NCI-H524 treated with DMSO at 0.1 percent for 48 hours (cell line): ENCODE measurements around the gene FAM222A.

ENCODE experiments used
- DNase-seq: peaks from one replicate; lab custom pipeline; 2025; lab: John Stamatoyannopoulos, UW

Gene FAM222A

GRCh38 chr12:109798691-109799090 lies 85.1 kb downstream of the FAM222A start:
- no peak for DNase-seq

GRCh38 chr12:109800536-109800935 lies 86.9 kb downstream of the FAM222A start:
- no peak for DNase-seq

DNA sequence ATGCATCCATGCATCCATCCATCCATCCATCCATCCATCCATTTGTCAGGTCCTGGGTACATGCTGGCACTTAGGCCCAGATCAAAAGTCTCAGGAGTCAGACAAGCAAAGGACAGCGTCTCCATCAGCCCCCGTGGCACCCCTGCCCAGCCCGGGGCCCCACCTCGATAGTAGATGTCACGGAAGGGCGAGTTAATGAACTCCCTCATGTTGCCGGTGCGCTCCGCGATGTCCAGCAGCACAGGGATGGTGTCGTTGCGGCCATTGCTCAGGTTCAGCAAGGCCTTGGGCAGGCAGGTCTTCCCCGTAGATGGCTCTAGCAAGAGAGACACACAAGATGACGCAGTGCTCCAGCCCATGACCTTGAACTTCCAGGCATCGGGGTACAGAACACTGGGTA lies 89.2 kb downstream of the FAM222A start:
- no peak for DNase-seq

DNA sequence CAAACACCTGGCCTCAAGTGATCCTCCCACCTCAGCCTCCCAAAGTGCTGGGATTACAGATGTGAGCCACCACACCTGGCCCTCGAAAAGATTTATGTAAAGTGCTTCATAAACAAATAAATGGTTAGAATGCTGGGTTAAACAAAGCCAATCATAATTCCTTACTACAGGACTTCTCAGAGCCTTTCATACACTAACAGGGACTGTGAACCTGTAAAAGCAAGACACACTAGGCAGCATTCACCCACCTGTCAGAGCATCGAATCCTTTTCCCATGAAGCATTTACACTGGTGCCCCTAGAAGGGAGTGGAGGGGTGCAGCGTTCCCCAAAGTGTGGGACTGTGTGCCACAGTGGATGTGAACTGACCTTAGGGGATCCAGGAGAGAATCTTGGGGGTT lies 90.1 kb downstream of the FAM222A start:
- DNase-seq, result no peak

DNA sequence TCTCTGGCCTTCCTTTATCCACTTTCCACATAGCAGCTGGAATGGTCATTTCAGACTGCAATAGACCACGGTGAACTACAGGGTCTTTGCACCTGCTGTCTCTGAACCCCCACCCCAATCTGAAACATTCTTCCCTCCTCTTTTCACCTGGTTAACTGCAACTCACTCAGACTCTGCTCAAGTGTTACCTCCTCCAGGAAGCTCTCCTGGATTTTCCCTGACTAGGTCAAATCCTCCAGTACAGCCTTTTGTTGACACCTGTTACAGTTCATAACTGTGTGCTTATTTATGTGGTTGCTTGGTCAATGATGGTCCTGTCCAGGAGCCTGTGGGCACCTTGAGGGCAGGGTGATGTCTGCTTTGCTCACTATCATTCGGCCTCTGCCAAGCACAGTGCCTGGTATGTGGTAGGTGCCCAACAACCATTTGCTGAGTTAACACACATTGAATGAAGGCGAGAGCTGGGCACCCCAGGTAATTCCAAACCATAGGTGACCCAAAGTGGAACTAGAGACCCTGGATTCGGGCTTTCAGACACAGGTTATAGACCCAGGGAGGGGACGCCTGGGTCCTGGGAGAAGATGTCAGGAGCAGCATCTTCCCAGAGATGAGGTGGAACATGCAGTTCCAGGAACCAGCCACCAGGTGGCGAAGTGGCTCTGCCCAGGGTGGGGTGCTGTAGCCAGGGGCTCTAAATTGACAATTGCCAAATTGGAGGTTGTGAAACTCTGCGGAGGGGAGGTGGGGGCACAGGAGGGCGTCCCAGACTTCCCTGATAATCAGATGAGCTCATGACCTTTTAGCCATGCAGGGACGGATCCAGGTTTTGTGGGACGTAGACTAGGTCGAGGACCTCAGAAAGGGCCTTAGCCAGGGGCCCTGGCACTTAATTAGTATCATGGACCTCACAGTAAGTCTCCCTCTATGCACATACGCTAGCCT lies 91.5 kb downstream of the FAM222A start:
- no peak for DNase-seq

- no peak for DNase-seq
These were observed 94.5 kb downstream of the FAM222A start for GRCh38 chr12:109807954-109808643.

GRCh38 chr12:109808876-109809646 lies 95.4 kb downstream of the FAM222A start:
- no peak for DNase-seq

DNA sequence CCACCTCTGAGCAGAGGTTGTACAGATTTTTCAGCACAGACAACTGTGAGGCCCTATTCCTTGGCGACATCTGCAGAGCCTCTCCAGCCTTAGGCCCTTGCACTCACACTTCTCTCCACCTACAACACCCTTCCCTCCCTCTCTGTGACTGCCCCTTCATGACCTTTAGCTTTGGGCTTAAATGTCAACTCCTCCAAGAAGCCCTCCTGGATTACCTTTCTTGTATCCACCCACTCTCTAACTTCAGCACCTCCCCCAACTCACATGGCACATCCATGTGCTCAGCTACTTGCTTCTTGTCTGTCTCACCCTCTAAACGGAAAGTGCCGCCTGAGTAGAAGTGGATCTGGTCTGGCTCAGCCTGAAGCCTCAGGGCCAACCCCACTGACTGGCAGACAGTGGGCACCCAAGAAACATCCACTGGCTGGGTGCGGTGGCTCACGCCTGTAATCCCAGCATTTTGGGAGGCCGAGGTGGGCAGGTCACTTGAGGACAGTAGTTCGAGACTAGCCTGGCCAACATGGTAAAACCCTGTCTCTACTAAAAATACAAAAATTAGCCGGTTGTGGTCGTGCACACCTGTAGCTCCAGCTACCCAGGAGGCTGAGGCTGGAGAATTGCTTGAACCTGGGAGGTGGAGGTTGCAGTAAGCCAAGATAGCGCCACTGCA lies 97.5 kb downstream of the FAM222A start:
- no peak for DNase-seq

GRCh38 chr12:109811624-109811995 lies 98.0 kb downstream of the FAM222A start:
- no peak for DNase-seq

DNA sequence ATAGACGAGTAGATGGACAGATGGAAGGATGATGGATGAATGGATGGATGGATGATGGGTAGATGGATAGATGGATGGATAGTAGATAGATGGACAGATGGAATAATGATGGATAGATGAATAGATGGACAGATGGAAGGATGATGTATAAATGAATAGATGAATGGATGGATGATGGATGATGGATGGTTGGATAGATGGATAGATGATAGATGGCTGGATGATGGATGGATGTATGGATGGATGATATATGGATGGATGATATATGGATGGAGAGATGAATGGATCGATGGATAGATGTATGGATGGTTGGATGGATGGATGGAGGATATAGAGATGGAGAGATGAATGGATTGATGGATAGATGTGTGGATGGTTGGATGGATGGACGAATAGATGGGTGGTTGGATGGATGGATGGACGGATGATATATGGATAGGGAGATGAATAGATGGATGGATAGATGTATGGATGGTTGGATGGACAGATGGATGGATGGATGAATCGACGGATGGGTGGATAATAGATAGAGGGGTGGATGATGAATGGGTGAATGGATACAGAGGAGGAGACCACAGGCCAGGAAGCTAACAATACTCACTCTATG lies 100.3 kb downstream of the FAM222A start:
- no peak for DNase-seq

- no peak for DNase-seq
These were observed 101.0 kb downstream of the FAM222A start for GRCh38 chr12:109814600-109815150.

GRCh38 chr12:109815225-109815624 lies 101.6 kb downstream of the FAM222A start:
- DNase-seq, result no peak

DNA sequence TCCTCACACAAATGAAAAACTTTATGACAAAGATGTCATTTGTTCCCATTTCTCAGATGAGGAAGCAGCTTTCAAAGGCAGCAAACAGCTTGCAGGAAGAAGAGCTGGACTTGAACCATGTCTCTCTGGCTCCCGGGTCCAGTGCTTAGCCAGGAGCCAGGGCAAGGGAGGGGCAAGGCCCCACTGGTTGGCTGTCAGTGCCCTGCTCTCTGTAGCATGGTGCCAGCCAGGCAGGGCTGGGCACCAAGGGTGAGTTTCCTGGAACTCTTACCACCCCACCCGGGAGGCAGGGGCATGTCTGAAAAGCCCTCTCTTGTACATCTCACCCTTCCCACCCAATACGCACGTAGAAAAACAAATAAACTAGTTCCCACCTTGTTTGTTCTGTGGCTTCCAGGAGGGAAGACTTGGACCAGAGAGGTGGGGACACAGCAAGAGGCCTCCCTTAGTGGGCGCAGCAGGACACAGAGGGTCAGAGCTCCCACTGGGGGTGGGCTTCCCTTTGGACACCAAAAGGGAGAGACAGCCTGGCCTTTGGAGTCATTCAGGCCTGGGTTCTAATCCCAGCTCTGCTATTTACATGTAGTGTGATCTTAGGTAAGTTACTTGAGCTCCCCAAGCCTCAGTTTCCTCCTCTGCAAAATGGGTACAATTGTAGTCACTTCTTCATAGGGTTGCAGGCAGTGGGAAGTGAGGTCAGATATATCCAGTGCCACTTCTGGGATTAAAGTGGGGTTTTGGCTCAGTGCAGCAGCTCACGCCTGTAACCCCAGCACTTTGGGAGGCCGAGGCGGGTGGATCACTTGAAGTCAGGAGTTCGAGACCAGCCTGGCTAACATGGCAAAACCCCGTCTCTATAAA lies 102.4 kb downstream of the FAM222A start:
- no peak for DNase-seq

GRCh38 chr12:109816870-109817269 lies 103.2 kb downstream of the FAM222A start:
- no peak for DNase-seq

DNA sequence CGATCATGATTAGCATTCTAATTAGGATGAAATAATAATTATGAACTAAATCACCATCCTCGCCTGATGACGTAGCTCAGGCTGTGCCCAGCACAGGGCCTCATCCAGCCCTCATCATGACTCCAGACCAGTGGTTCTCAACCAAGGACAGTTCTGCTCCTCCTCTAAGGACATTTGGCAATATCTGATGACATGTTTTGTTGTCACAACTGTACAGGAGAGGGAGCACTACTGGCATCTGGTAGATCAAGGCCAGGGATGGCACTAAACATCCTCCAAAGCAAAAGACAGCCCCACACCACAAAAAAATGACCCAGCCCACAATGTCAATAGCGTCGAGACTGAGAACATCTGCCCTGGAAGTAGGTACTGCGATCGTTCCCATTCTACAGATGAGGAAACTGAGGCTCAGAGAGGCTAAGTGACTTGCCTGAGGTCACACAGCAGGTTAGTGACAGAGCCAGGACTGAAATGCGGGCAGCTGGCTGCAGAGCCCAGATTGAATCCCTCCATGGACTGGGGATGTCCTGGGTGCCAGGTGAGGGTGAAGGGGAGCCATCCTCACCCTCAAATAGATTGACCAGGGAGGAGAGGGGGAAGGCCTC lies 104.1 kb downstream of the FAM222A start:
- DNase-seq, result no peak

GRCh38 chr12:109818253-109818652 lies 104.6 kb downstream of the FAM222A start:
- no peak for DNase-seq

DNA sequence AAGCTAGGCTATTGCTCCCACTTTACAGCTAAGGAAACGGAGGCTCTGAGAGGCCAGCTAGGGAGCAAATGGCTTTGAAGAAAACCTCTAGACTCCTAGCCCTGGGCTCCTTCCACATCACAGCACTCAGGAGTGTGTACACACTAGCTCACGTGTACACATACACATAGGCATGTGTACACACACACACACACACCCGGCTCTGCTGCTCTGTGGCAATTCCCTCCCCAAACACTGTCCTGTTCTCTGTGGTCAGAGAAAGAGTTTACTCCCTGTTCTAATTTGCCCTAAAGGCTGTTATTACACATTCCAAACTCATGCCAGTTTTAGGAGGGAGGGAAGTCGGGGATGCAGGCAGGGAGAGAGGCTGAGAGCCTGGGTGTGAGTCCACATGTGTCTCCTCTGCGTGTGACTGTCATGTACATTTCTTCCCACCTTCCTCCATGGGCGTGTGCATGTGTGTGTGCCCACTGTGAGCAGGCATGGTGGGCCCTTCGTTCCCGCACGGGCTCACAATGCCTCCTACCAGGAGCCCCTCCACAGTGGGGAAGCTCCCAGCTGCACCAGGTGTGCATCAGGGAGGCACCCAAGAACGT lies 105.4 kb downstream of the FAM222A start:
- DNase-seq, result no peak
